ENCODE results near the gene SYK. TPM values are rescaled to one million over a fixed set of nuclear protein-coding genes. Genes with fewer than 3 reads are reported as not detected.

The SYK gene
- total RNA-seq, 4 donors from 2014 or later: 0.53 to 3.3 (median 2.0) TPM

GRCh38 chr9:90904706-90905478 lies 103.3 kb downstream of the SYK start:
- in situ Hi-C loops (cut with MboI; ENCODE audit: low sequenced_read_pairs in 4 of 4): loop anchor here in 2 of 4 donors (25.0 kb wide), 1 partner anchor 782 kb away; no protein-coding TSS in a partner anchor

GRCh38 chr9:90905822-90906221 lies 104.2 kb downstream of the SYK start:
- Histone ChIP-seq H3K9me3 (no peaks in the 10 kb centered on the region), H3K27me3 (no peaks in the 10 kb centered on the region), H3K36me3 (no peaks in the 10 kb centered on the region), H3K4me1 (no peaks in the 10 kb centered on the region), H3K27ac (no peak overlapping the region), H3K4me3 (no peak overlapping the region)
- TF ChIP-seq POLR2A (IDR thresholded peaks at IDR 0.05) (no peak), CTCF (IDR thresholded peaks at IDR 0.05 in 4 of 5, conservative IDR thresholded peaks at IDR 0.05 in 1 of 5) (no peak)
- intact Hi-C loops (cut with DNase I; ENCODE audit: low total_unique reads): no loop called here
- ATAC-seq (no peak), DNase-seq (no peak)
- in situ Hi-C loops (cut with MboI; ENCODE audit: low sequenced_read_pairs in 4 of 4): loop anchor here in 2 of 4 donors (25.0 kb wide), 1 partner anchor 781 kb away; no protein-coding TSS in a partner anchor

More at GRCh38 chr9:90904706-90905478, 103.3 kb downstream of the SYK start:
- Histone ChIP-seq H3K9me3 (no peaks in the 10 kb centered on the region), H3K4me1 (no peaks in the 10 kb centered on the region), H3K36me3 (no peaks in the 10 kb centered on the region), H3K27me3 (no peaks in the 10 kb centered on the region), H3K27ac (no peak overlapping the region), H3K4me3 (no peak overlapping the region)
- intact Hi-C loops (cut with DNase I; ENCODE audit: low total_unique reads): no loop called here
- ATAC-seq: no peak
- no peak for TF ChIP-seq CTCF (IDR thresholded peaks at IDR 0.05 in 4 of 5, conservative IDR thresholded peaks at IDR 0.05 in 1 of 5)
- TF ChIP-seq POLR2A (IDR thresholded peaks at IDR 0.05): no peak
- DNase-seq: no peak

GRCh38 chr9:90906316-90907055 lies 104.9 kb downstream of the SYK start:
- in situ Hi-C loops (cut with MboI; ENCODE audit: low sequenced_read_pairs in 4 of 4) (loop anchor here in 2 of 4 donors (25.0 kb wide), 1 partner anchor 781 kb away; no protein-coding TSS in a partner anchor), intact Hi-C loops (cut with DNase I; ENCODE audit: low total_unique reads) (no loop called here)
- Histone ChIP-seq H3K27me3 (no peaks in the 10 kb centered on the region), H3K4me3 (no peak overlapping the region), H3K4me1 (no peaks in the 10 kb centered on the region), H3K36me3 (no peaks in the 10 kb centered on the region), H3K27ac (no peak overlapping the region), H3K9me3 (no peaks in the 10 kb centered on the region)
- no peak for ATAC-seq
- no peak for DNase-seq
- no peak for TF ChIP-seq POLR2A (IDR thresholded peaks at IDR 0.05)
- no peak for TF ChIP-seq CTCF (IDR thresholded peaks at IDR 0.05 in 4 of 5, conservative IDR thresholded peaks at IDR 0.05 in 1 of 5)

- Histone ChIP-seq H3K27ac (no peak overlapping the region), H3K27me3 (no peaks in the 10 kb centered on the region), H3K4me1 (no peaks in the 10 kb centered on the region), H3K4me3 (no peak overlapping the region), H3K36me3 (no peaks in the 10 kb centered on the region), H3K9me3 (no peaks in the 10 kb centered on the region)
- no peak for ATAC-seq
- no peak for DNase-seq
- TF ChIP-seq CTCF (IDR thresholded peaks at IDR 0.05 in 4 of 5, conservative IDR thresholded peaks at IDR 0.05 in 1 of 5) (no peak), POLR2A (IDR thresholded peaks at IDR 0.05) (no peak)
- intact Hi-C loops (cut with DNase I; ENCODE audit: low total_unique reads): no loop called here
- in situ Hi-C loops (cut with MboI; ENCODE audit: low sequenced_read_pairs in 4 of 4): loop anchor here in 2 of 4 donors (25.0 kb wide), 1 partner anchor 780 kb away; no protein-coding TSS in a partner anchor
Observed at GRCh38 chr9:90907056-90907445, 105.4 kb downstream of the SYK start.
